Fibroblast of mammary gland (primary cell): ENCODE data around the gene CFAP20DC.
"Not testable (repeated sequence)": the region's sequence is repeated elsewhere in the genome, so short reads cannot be mapped to it uniquely, and the experiment has no call there.

Source experiments
- DNase-seq: peaks from one replicate; pipeline ENCODE4 v3.0.0-alpha.2; 2010; ENCODE audit warnings: low read depth
- H3K4me3 ChIP-seq: 2 replicates; pipeline ENCODE4 v1.5.1; 2011; ENCODE audit warnings: low read depth, mild to moderate bottlenecking, low read length, moderate library complexity; ENCODE audit not compliant: control insufficient read depth
- CTCF ChIP-seq: conservative IDR thresholded peaks from 2 replicates; pipeline ENCODE4 v1.5.1; 2011; ENCODE audit warnings: low read depth, low read length, inconsistent platforms; ENCODE audit not compliant: control insufficient read depth, insufficient read depth

The CFAP20DC gene

GRCh38 chr3:58835086-58835485 is 214.7 kb downstream of the CFAP20DC start:
- no peak for TF ChIP-seq CTCF
- peak; percentile 17 for DNase-seq
- no peak overlapping the region for H3K4me3 ChIP-seq

GRCh38 chr3:58833491-58833890 is 216.3 kb downstream of the CFAP20DC start:
- DNase-seq = peak; percentile 30
- no peak for TF ChIP-seq CTCF
- no peak overlapping the region for H3K4me3 ChIP-seq

GRCh38 chr3:58829321-58830000 is 220.4 kb downstream of the CFAP20DC start:
- TF ChIP-seq CTCF = no peak
- no peak overlapping the region for H3K4me3 ChIP-seq
- DNase-seq = no peak

GRCh38 chr3:58824777-58825176 is 225.0 kb downstream of the CFAP20DC start:
- DNase-seq = no peak
- no peak overlapping the region for H3K4me3 ChIP-seq
- no peak for TF ChIP-seq CTCF

GRCh38 chr3:58824285-58824684 is 225.5 kb downstream of the CFAP20DC start:
- peak; percentile 78 for TF ChIP-seq CTCF
- H3K4me3 ChIP-seq = no peak overlapping the region
- peak; percentile 71 for DNase-seq

- DNase-seq = not testable (repeated sequence)
Observed at GRCh38 chr3:58806551-58807244, 243.1 kb downstream of the CFAP20DC start.

GRCh38 chr3:58804914-58805313 is 244.9 kb downstream of the CFAP20DC start:
- DNase-seq = no peak
- H3K4me3 ChIP-seq = no peak overlapping the region
- no peak for TF ChIP-seq CTCF

More at GRCh38 chr3:58806551-58807244, 243.1 kb downstream of the CFAP20DC start:
- not testable (repeated sequence) for H3K4me3 ChIP-seq
